Left renal pelvis (tissue), 4 donors: ENCODE measurements around the gene ELOVL4. TPM values are rescaled to one million over a fixed set of nuclear protein-coding genes. Genes with fewer than 3 reads are reported as not detected.

Experiments used
- DNase-seq, 4 donors: peaks; one replicate each; pipeline ENCODE4 v3.0.0-alpha.2; 2013; ENCODE audit warnings: low read depth in 4 of 4, low spot score in 3 of 4
- polyA plus RNA-seq, 4 donors: library from polyadenylated mRNA; unstranded; fragments of 120-200 nt; gene quantifications; one replicate each; pipeline ENCODE4 v1.2.1, GENCODE V29; 2013; ENCODE audit not compliant: insufficient read length in 4 of 4

ELOVL4 gene
- polyA plus RNA-seq: 1 to 10 TPM; 3.2 to 8.0 (median 4.1) TPM

GRCh38 chr6:79947191-79948186 is at the start of gene ELOVL4:
Gene ELOVL4, minus strand, starts transcription at chr6:79947553. Its CDS starts 274 bp downstream, at chr6:79947279.
- peak in 1 of 4 donors; percentile 53 for DNase-seq

GRCh38 chr6:79993911-79994309 is 46.6 kb upstream of the ELOVL4 start:
- DNase-seq: no peak

GRCh38 chr6:79993012-79993910 is 45.9 kb upstream of the ELOVL4 start:
- DNase-seq: no peak

- DNase-seq: no peak
Observed at GRCh38 chr6:79989641-79990040, 42.3 kb upstream of the ELOVL4 start.

- no peak for DNase-seq
Observed at GRCh38 chr6:79985128-79985527, 37.8 kb upstream of the ELOVL4 start.

- DNase-seq: no peak
Observed at GRCh38 chr6:79984261-79984660, 36.9 kb upstream of the ELOVL4 start.

GRCh38 chr6:79981652-79982051 is 34.3 kb upstream of the ELOVL4 start:
- no peak for DNase-seq

GRCh38 chr6:79971193-79971592 is 23.8 kb upstream of the ELOVL4 start:
- no peak for DNase-seq

- DNase-seq: no peak
Observed at GRCh38 chr6:79969784-79970183, 22.4 kb upstream of the ELOVL4 start.

GRCh38 chr6:79967178-79967577 is 19.8 kb upstream of the ELOVL4 start:
- no peak for DNase-seq

GRCh38 chr6:79964607-79965081 is 17.3 kb upstream of the ELOVL4 start:
- no peak for DNase-seq

- no peak for DNase-seq
Observed at GRCh38 chr6:79954849-79955248, 7.5 kb upstream of the ELOVL4 start.

GRCh38 chr6:79949233-79949632 is 1.9 kb upstream of the ELOVL4 start:
- peak in 1 of 4 donors; percentile 30 for DNase-seq

GRCh38 chr6:79946272-79947190 is 822 bp downstream of the ELOVL4 start:
- peak in 1 of 4 donors; percentile 15 for DNase-seq

- no peak for DNase-seq
Observed at GRCh38 chr6:79943133-79943532, 4.2 kb downstream of the ELOVL4 start.

- DNase-seq: no peak
Observed at GRCh38 chr6:79941489-79942151, 5.7 kb downstream of the ELOVL4 start.

GRCh38 chr6:79928478-79928998 is 18.8 kb downstream of the ELOVL4 start:
- no peak for DNase-seq

- no peak for DNase-seq
Observed at GRCh38 chr6:79927758-79928157, 19.6 kb downstream of the ELOVL4 start.

GRCh38 chr6:79923270-79923669 is 24.1 kb downstream of the ELOVL4 start:
- DNase-seq: no peak
